Measurements from ENCODE around the gene ETS1. TPM values are rescaled to one million over a fixed set of nuclear protein-coding genes. Genes with fewer than 3 reads are reported as not detected.

Gene ETS1
- total and polyA plus RNA-seq, 5 donors = 24.5 to 60.6 (median 50.6) TPM

- no peak overlapping the region for H3K4me3 ChIP-seq (ENCODE audit: low read length)
- H3K27me3 ChIP-seq (ENCODE audit: control insufficient read depth, insufficient read depth) = no peaks in the 10 kb centered on the region
- WGBS = 77% methylated on average over 5 of the region's 5 CpGs
- H3K9me3 ChIP-seq (ENCODE audit: control insufficient read depth, low read length) = no peaks in the 10 kb centered on the region
- no peak for DNase-seq
- peak; percentile 40 to 65 for ATAC-seq
- no peak overlapping the region for H3K27ac ChIP-seq (ENCODE audit: low read length)
- peaks cover 18% of the 10 kb centered on the region for H3K4me1 ChIP-seq (ENCODE audit: control insufficient read depth, insufficient read depth, low read length)
- intact Hi-C loops (cut with DNase I) = no loop called here
Measured at GRCh38 chr11:128488471-128488870, 98.9 kb downstream of the ETS1 start.

- Histone ChIP-seq H3K9me3 (ENCODE audit: control insufficient read depth, low read length) (no peaks in the 10 kb centered on the region), H3K27me3 (ENCODE audit: control insufficient read depth, insufficient read depth) (no peaks in the 10 kb centered on the region), H3K4me1 (ENCODE audit: control insufficient read depth, insufficient read depth, low read length) (peaks cover 18% of the 10 kb centered on the region), H3K27ac (ENCODE audit: low read length) (no peak overlapping the region), H3K4me3 (ENCODE audit: low read length) (no peak overlapping the region)
- WGBS = 36% methylated on average over 5 of the region's 5 CpGs
- intact Hi-C loops (cut with DNase I) = no loop called here
- ATAC-seq (peak; percentile 40 to 73), DNase-seq (no peak)
Measured at GRCh38 chr11:128487978-128488377, 99.4 kb downstream of the ETS1 start.

GRCh38 chr11:128484172-128484571 is 103.2 kb downstream of the ETS1 start:
- Histone ChIP-seq H3K4me3 (ENCODE audit: low read length) (no peak overlapping the region), H3K9me3 (ENCODE audit: control insufficient read depth, low read length) (no peaks in the 10 kb centered on the region), H3K27ac (ENCODE audit: low read length) (no peak overlapping the region), H3K27me3 (ENCODE audit: control insufficient read depth, insufficient read depth) (no peaks in the 10 kb centered on the region), H3K4me1 (ENCODE audit: control insufficient read depth, insufficient read depth, low read length) (peaks cover 24% of the 10 kb centered on the region)
- no peak for DNase-seq
- WGBS = 69% methylated on average over 4 of the region's 4 CpGs
- no peak for ATAC-seq
- intact Hi-C loops (cut with DNase I) = no loop called here

- peaks cover 24% of the 10 kb centered on the region for H3K4me1 ChIP-seq (ENCODE audit: control insufficient read depth, insufficient read depth, low read length)
Measured at GRCh38 chr11:128483211-128483788, 104.1 kb downstream of the ETS1 start.

GRCh38 chr11:128482512-128483191 is 104.7 kb downstream of the ETS1 start:
- no peaks in the 10 kb centered on the region for H3K27me3 ChIP-seq (ENCODE audit: control insufficient read depth, insufficient read depth)
- 47% methylated on average over 11 of the region's 11 CpGs for WGBS
- H3K9me3 ChIP-seq (ENCODE audit: control insufficient read depth, low read length) = no peaks in the 10 kb centered on the region
- intact Hi-C loops (cut with DNase I) = no loop called here
- DNase-seq (peak; percentile 71 to 79 (median 75)), ATAC-seq (peak; percentile 53 to 70)
- peaks cover 24% of the 10 kb centered on the region for H3K4me1 ChIP-seq (ENCODE audit: control insufficient read depth, insufficient read depth, low read length)
- peak overlapping the region; percentile 12 for H3K4me3 ChIP-seq (ENCODE audit: low read length)
- peak overlapping the region; percentile 81 for H3K27ac ChIP-seq (ENCODE audit: low read length)

More at GRCh38 chr11:128483211-128483788, 104.1 kb downstream of the ETS1 start:
- no peak for DNase-seq
- intact Hi-C loops (cut with DNase I) = no loop called here
- Histone ChIP-seq H3K4me3 (ENCODE audit: low read length) (no peak overlapping the region), H3K27ac (ENCODE audit: low read length) (peak overlapping the region; percentile 81), H3K27me3 (ENCODE audit: control insufficient read depth, insufficient read depth) (no peaks in the 10 kb centered on the region), H3K9me3 (ENCODE audit: control insufficient read depth, low read length) (no peaks in the 10 kb centered on the region)
- ATAC-seq = no peak
- 58% methylated on average over 7 of the region's 7 CpGs for WGBS

- DNase-seq (no peak), ATAC-seq (no peak)
- H3K9me3 ChIP-seq (ENCODE audit: control insufficient read depth, low read length) = no peaks in the 10 kb centered on the region
- no peaks in the 10 kb centered on the region for H3K27me3 ChIP-seq (ENCODE audit: control insufficient read depth, insufficient read depth)
- WGBS = 65% methylated on average over 3 of the region's 3 CpGs
- peaks cover 24% of the 10 kb centered on the region for H3K4me1 ChIP-seq (ENCODE audit: control insufficient read depth, insufficient read depth, low read length)
- H3K27ac ChIP-seq (ENCODE audit: low read length) = peak overlapping the region; percentile 81
- intact Hi-C loops (cut with DNase I) = no loop called here
- no peak overlapping the region for H3K4me3 ChIP-seq (ENCODE audit: low read length)
Measured at GRCh38 chr11:128482092-128482491, 105.3 kb downstream of the ETS1 start.

- ATAC-seq (peak; percentile 39 to 69), DNase-seq (no peak)
- 58% methylated on average over 2 of the region's 2 CpGs for WGBS
- Histone ChIP-seq H3K27me3 (ENCODE audit: control insufficient read depth, insufficient read depth) (no peaks in the 10 kb centered on the region), H3K4me3 (ENCODE audit: low read length) (no peak overlapping the region), H3K4me1 (ENCODE audit: control insufficient read depth, insufficient read depth, low read length) (peaks cover 22% of the 10 kb centered on the region), H3K27ac (ENCODE audit: low read length) (no peak overlapping the region), H3K9me3 (ENCODE audit: control insufficient read depth, low read length) (no peaks in the 10 kb centered on the region)
- intact Hi-C loops (cut with DNase I) = no loop called here
Measured at GRCh38 chr11:128481135-128481534, 106.2 kb downstream of the ETS1 start.

GRCh38 chr11:128480665-128481064 is 106.7 kb downstream of the ETS1 start:
- intact Hi-C loops (cut with DNase I) = no loop called here
- Histone ChIP-seq H3K9me3 (ENCODE audit: control insufficient read depth, low read length) (no peaks in the 10 kb centered on the region), H3K27ac (ENCODE audit: low read length) (peak overlapping the region; percentile 87), H3K27me3 (ENCODE audit: control insufficient read depth, insufficient read depth) (no peaks in the 10 kb centered on the region), H3K4me1 (ENCODE audit: control insufficient read depth, insufficient read depth, low read length) (peaks cover 22% of the 10 kb centered on the region), H3K4me3 (ENCODE audit: low read length) (no peak overlapping the region)
- no peak for DNase-seq
- peak in 1 of 2 donors; percentile 5 for ATAC-seq
- 38% methylated on average over 4 of the region's 4 CpGs for WGBS

- no peaks in the 10 kb centered on the region for H3K27me3 ChIP-seq (ENCODE audit: control insufficient read depth, insufficient read depth)
- H3K9me3 ChIP-seq (ENCODE audit: control insufficient read depth, low read length) = no peaks in the 10 kb centered on the region
- WGBS = 59% methylated on average over 14 of the region's 14 CpGs
- intact Hi-C loops (cut with DNase I) = no loop called here
- H3K27ac ChIP-seq (ENCODE audit: low read length) = peak overlapping the region; percentile 87
- peak in 1 of 3 donors; percentile 59 for DNase-seq
- peak; percentile 41 to 42 for ATAC-seq
- no peak overlapping the region for H3K4me3 ChIP-seq (ENCODE audit: low read length)
- peaks cover 22% of the 10 kb centered on the region for H3K4me1 ChIP-seq (ENCODE audit: control insufficient read depth, insufficient read depth, low read length)
Measured at GRCh38 chr11:128480066-128480465, 107.3 kb downstream of the ETS1 start.

GRCh38 chr11:128479144-128479543 is 108.2 kb downstream of the ETS1 start:
- Histone ChIP-seq H3K4me1 (ENCODE audit: control insufficient read depth, insufficient read depth, low read length) (peaks cover 27% of the 10 kb centered on the region), H3K4me3 (ENCODE audit: low read length) (no peak overlapping the region), H3K9me3 (ENCODE audit: control insufficient read depth, low read length) (no peaks in the 10 kb centered on the region), H3K27ac (ENCODE audit: low read length) (no peak overlapping the region), H3K27me3 (ENCODE audit: control insufficient read depth, insufficient read depth) (no peaks in the 10 kb centered on the region)
- ATAC-seq = no peak
- intact Hi-C loops (cut with DNase I) = no loop called here
- no peak for DNase-seq

GRCh38 chr11:128478305-128478704 is 109.1 kb downstream of the ETS1 start:
- Histone ChIP-seq H3K9me3 (ENCODE audit: control insufficient read depth, low read length) (no peaks in the 10 kb centered on the region), H3K4me1 (ENCODE audit: control insufficient read depth, insufficient read depth, low read length) (peaks cover 31% of the 10 kb centered on the region), H3K27ac (ENCODE audit: low read length) (no peak overlapping the region), H3K27me3 (ENCODE audit: control insufficient read depth, insufficient read depth) (no peaks in the 10 kb centered on the region), H3K4me3 (ENCODE audit: low read length) (no peak overlapping the region)
- DNase-seq (no peak), ATAC-seq (no peak)
- intact Hi-C loops (cut with DNase I) = no loop called here

Measured in right cardiac atrium (tissue), 5 donors.